MM.1S (cell line): Measurements from ENCODE around the gene HIPK2.

Source experiments
- CTCF ChIP-seq: fragments of 300-600 bp; sonication (generic); IDR thresholded peaks from 2 replicates; pipeline ENCODE4 v1.5.1; 2016; ENCODE audit warnings: antibody characterized with exemption, low read length, mixed read lengths
- EZH2 ChIP-seq: fragments of 300-600 bp; sonication (generic); optimal IDR thresholded peaks from 2 replicates; pipeline ENCODE3; 2017; ENCODE audit warnings: low read depth, mild to moderate bottlenecking, antibody characterized with exemption, low read length, mixed read lengths

GRCh38 chr7:139748373-139748765 lies 29.4 kb downstream of the HIPK2 start:
- TF ChIP-seq CTCF (no peak), EZH2 (no peak)
